ENCODE data around the gene TNIK. TPM values are rescaled to one million over a fixed set of nuclear protein-coding genes. Genes with fewer than 3 reads are reported as not detected.

Gene TNIK
- total RNA-seq, 4 donors from 2014 or later: 30.3 to 39.0 (median 36.8) TPM

DNA sequence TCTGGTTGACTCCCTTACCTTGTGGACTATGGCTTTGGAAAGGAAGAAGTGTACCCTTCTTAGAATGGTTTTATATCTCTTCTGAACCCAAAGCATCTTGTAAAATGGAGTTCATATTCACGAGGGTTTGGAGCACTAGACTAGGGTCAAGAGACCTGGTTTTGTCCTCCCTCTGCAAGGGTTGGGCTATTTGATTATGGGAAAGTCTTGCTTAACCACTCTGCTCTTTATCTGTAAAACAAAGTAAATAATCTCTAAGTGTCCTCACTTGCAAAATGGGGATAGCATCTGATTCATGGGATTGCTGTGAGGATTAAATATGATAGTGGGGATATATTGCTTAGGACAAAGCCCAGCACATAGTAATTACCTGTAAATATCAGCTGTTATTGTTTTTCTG, 415.8 kb downstream of the TNIK start:
- no peak for TF ChIP-seq POLR2AphosphoS5 (IDR thresholded peaks at IDR 0.05)
- no peak for TF ChIP-seq POLR2A (IDR thresholded peaks at IDR 0.05; ENCODE audit: low read depth)
- no peak for TF ChIP-seq EP300 (IDR thresholded peaks at IDR 0.05)
- TF ChIP-seq, protein P1, sequence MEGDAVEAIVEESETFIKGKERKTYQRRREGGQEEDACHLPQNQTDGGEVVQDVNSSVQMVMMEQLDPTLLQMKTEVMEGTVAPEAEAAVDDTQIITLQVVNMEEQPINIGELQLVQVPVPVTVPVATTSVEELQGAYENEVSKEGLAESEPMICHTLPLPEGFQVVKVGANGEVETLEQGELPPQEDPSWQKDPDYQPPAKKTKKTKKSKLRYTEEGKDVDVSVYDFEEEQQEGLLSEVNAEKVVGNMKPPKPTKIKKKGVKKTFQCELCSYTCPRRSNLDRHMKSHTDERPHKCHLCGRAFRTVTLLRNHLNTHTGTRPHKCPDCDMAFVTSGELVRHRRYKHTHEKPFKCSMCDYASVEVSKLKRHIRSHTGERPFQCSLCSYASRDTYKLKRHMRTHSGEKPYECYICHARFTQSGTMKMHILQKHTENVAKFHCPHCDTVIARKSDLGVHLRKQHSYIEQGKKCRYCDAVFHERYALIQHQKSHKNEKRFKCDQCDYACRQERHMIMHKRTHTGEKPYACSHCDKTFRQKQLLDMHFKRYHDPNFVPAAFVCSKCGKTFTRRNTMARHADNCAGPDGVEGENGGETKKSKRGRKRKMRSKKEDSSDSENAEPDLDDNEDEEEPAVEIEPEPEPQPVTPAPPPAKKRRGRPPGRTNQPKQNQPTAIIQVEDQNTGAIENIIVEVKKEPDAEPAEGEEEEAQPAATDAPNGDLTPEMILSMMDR (IDR thresholded peaks at IDR 0.05): no peak
- no peak overlapping the region for H3K27ac ChIP-seq (replicated peaks in 1 of 4)
- H3K36me3 ChIP-seq: no peaks in the 10 kb centered on the region
- H3K27me3 ChIP-seq: no peaks in the 10 kb centered on the region
- H3K4me1 ChIP-seq: no peaks in the 10 kb centered on the region
- WGBS: 75% methylated on average over 1 of the region's 1 CpG
- H3K9me3 ChIP-seq: no peaks in the 10 kb centered on the region
- no peak overlapping the region for H3K4me3 ChIP-seq
- DNase-seq (ENCODE audit: extremely low spot score): no peak
- intact Hi-C loops (cut with DNase I): no loop called here

DNA sequence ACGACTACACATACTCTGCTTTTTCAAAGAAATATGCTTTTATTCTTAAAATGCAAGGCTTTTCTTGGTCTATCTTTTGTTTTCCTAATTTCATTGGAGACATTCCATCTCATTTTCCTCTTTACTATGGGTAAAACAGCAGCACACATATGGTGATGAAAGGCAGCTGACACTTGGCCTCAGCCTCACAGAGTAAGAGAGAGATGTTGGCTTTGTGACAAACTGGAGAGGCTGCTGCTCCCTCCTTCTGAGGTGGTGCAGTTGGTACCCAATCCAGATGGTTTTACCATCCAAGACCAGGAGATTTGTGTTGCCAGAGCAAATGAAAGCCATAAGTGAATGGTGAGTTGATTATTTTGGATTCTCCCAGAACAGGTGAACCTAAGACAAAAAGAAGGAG, 420.5 kb downstream of the TNIK start:
- Histone ChIP-seq H3K4me1 (no peaks in the 10 kb centered on the region), H3K36me3 (no peaks in the 10 kb centered on the region), H3K4me3 (no peak overlapping the region), H3K9me3 (no peaks in the 10 kb centered on the region), H3K27ac (replicated peaks in 1 of 4) (no peak overlapping the region), H3K27me3 (no peaks in the 10 kb centered on the region)
- no peak for DNase-seq (ENCODE audit: extremely low spot score)
- intact Hi-C loops (cut with DNase I): no loop called here
- TF ChIP-seq POLR2AphosphoS5 (IDR thresholded peaks at IDR 0.05) (no peak), POLR2A (IDR thresholded peaks at IDR 0.05; ENCODE audit: low read depth) (no peak), EP300 (IDR thresholded peaks at IDR 0.05) (no peak)
- TF ChIP-seq, protein P1 (IDR thresholded peaks at IDR 0.05): no peak
- 92% methylated on average over 1 of the region's 1 CpG for WGBS

DNA sequence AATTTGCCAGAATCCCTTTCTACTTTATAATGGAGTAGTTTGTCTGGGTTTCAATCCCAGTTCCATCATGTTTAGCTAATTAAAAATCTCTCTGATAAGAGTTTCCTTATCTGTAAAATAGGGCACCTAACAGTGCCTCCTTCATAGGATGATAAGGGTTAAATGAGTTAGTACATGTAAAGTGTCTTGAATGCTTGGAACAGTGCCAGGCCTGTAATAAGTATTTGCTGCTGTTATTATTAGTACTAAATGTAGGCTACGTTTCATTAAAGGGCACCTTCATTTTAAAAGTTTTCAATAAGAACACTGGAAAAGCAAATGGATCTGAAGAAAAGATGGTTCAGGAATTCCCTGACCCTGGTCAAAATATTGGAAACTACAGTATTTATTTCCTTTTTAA, 421.9 kb downstream of the TNIK start:
- Histone ChIP-seq H3K27me3 (no peaks in the 10 kb centered on the region), H3K4me3 (no peak overlapping the region), H3K27ac (replicated peaks in 1 of 4) (no peak overlapping the region), H3K4me1 (no peaks in the 10 kb centered on the region), H3K9me3 (no peaks in the 10 kb centered on the region), H3K36me3 (no peaks in the 10 kb centered on the region)
- TF ChIP-seq POLR2A (IDR thresholded peaks at IDR 0.05; ENCODE audit: low read depth): no peak
- TF ChIP-seq, protein P1 (IDR thresholded peaks at IDR 0.05): no peak
- 26% methylated on average over 1 of the region's 1 CpG for WGBS
- DNase-seq (ENCODE audit: extremely low spot score): no peak
- intact Hi-C loops (cut with DNase I): no loop called here

DNA sequence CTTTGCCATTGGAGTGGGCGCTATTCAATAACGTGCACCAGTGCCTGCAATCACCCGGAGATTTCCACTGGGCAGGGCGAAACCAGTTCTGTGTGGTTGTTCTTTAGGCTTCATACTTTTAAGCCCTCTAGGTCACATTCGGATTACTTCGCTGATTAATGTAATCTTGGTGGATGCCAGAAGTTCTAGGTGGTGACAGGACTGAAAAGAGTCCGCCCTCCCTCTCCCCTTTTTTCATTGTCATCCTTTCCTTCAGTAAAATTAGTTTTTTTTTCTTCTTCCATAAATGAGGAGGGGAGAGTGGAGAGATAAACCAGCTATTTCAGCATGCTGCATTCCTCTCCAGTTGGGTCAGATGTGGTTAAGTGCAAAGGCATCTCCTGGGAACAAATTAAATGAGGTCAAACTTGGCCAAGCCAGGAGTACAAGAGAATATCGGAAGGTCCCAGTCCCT, 431.4 kb downstream of the TNIK start:
- no peak for DNase-seq (ENCODE audit: extremely low spot score)
- intact Hi-C loops (cut with DNase I): no loop called here
- no peaks in the 10 kb centered on the region for H3K27me3 ChIP-seq
- H3K9me3 ChIP-seq: no peaks in the 10 kb centered on the region
- 50% methylated on average over 7 of the region's 8 CpGs for WGBS
- no peak overlapping the region for H3K27ac ChIP-seq (replicated peaks in 1 of 4)
- peak overlapping the region; percentile 42 to 45 (median 42) for H3K4me3 ChIP-seq
- peaks cover 8 to 15% (median 15%) of the 10 kb centered on the region in 4 donors for H3K4me1 ChIP-seq
- TF ChIP-seq, protein P1 (IDR thresholded peaks at IDR 0.05): no peak
- TF ChIP-seq POLR2AphosphoS5 (IDR thresholded peaks at IDR 0.05) (no peak), POLR2A (IDR thresholded peaks at IDR 0.05; ENCODE audit: low read depth) (no peak), EP300 (IDR thresholded peaks at IDR 0.05) (no peak)
- no peaks in the 10 kb centered on the region for H3K36me3 ChIP-seq

All from esophagus muscularis mucosa (tissue), 4 donors.